ENCODE results near the gene TGFA. TPM values are rescaled to one million over a fixed set of nuclear protein-coding genes. Genes with fewer than 3 reads are reported as not detected.

TGFA gene
- total RNA-seq, 2 donors from 2014 or later, result 13.5 to 18.5 TPM

DNA sequence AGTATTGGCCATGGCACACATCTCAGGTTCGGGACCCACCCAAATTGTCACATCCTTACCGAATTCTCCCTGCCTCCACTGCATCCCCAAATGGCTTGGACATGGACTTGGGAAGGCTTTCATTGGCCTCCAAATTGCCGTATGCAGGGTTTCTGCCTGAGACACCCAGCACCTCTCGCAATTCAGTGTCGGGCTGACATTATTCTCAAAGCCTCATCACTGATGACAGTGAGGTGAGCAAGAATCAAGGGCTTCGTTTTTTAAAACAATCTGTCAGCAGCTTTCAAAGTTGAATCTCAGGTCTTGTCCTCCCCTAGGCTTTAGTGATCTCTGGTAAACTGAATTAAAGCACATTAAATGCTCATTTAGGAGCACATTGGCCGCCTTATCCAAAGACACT, 29.5 kb upstream of the TGFA start:
- no peaks in the 10 kb centered on the region for H3K36me3 ChIP-seq (replicated peaks in 1 of 2; ENCODE audit: insufficient read depth in 1 of 2, low read depth in 2 of 2)
- intact Hi-C loops (cut with DNase I), result no loop called here
- no peak overlapping the region for H3K27ac ChIP-seq
- no peaks in the 10 kb centered on the region for H3K9me3 ChIP-seq
- DNase-seq (no peak), ATAC-seq (no peak)
- 80 to 82% methylated on average over 7 of the region's 7 CpGs for WGBS, 2 donors
- no peak for TF ChIP-seq POLR2A (IDR thresholded peaks at IDR 0.05)
- TF ChIP-seq, protein P1, sequence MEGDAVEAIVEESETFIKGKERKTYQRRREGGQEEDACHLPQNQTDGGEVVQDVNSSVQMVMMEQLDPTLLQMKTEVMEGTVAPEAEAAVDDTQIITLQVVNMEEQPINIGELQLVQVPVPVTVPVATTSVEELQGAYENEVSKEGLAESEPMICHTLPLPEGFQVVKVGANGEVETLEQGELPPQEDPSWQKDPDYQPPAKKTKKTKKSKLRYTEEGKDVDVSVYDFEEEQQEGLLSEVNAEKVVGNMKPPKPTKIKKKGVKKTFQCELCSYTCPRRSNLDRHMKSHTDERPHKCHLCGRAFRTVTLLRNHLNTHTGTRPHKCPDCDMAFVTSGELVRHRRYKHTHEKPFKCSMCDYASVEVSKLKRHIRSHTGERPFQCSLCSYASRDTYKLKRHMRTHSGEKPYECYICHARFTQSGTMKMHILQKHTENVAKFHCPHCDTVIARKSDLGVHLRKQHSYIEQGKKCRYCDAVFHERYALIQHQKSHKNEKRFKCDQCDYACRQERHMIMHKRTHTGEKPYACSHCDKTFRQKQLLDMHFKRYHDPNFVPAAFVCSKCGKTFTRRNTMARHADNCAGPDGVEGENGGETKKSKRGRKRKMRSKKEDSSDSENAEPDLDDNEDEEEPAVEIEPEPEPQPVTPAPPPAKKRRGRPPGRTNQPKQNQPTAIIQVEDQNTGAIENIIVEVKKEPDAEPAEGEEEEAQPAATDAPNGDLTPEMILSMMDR (IDR thresholded peaks at IDR 0.05), result no peak
- no peaks in the 10 kb centered on the region for H3K27me3 ChIP-seq
- H3K4me3 ChIP-seq, result no peak overlapping the region
- H3K4me1 ChIP-seq, result no peaks in the 10 kb centered on the region

GRCh38 chr2:70580352-70580751, 26.7 kb upstream of the TGFA start:
- intact Hi-C loops (cut with DNase I), result no loop called here

DNA sequence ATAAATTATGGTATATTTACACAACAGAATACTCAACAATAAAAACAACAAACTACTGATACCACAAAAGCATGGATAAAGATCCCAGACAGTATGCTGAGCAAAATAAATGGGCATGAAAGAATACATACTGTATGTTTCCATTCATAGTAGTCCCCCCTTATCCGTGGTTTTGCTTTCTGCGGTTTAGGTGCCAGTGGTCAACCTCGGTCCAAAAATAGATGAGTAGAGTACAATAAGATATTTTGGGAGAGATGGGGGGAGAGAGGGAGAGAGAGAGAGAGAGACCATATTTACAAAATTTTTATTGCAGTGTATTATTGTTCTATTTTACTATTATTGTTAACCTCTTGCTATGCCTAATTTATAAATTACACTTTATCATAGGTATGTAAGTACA, 21.0 kb upstream of the TGFA start:
- 38 to 78% methylated on average over 3 of the region's 3 CpGs for WGBS, 2 donors
- H3K27ac ChIP-seq, result no peak overlapping the region

More at GRCh38 chr2:70580352-70580751, 26.7 kb upstream of the TGFA start:
- DNase-seq (no peak), ATAC-seq (no peak)
- Histone ChIP-seq H3K36me3 (replicated peaks in 1 of 2; ENCODE audit: insufficient read depth in 1 of 2, low read depth in 2 of 2) (no peaks in the 10 kb centered on the region), H3K27ac (no peak overlapping the region), H3K4me1 (no peaks in the 10 kb centered on the region), H3K27me3 (no peaks in the 10 kb centered on the region), H3K4me3 (no peak overlapping the region), H3K9me3 (no peaks in the 10 kb centered on the region)
- TF ChIP-seq, protein P1 (IDR thresholded peaks at IDR 0.05), result no peak
- TF ChIP-seq POLR2A (IDR thresholded peaks at IDR 0.05), result no peak

GRCh38 chr2:70574109-70574508, 20.5 kb upstream of the TGFA start:
- Histone ChIP-seq H3K27me3 (no peaks in the 10 kb centered on the region), H3K36me3 (replicated peaks in 1 of 2; ENCODE audit: insufficient read depth in 1 of 2, low read depth in 2 of 2) (no peaks in the 10 kb centered on the region), H3K27ac (no peak overlapping the region), H3K4me1 (no peaks in the 10 kb centered on the region), H3K9me3 (no peaks in the 10 kb centered on the region), H3K4me3 (no peak overlapping the region)
- ATAC-seq (no peak), DNase-seq (no peak)
- 80 to 83% methylated on average over 2 of the region's 2 CpGs for WGBS, 2 donors
- intact Hi-C loops (cut with DNase I), result no loop called here
- TF ChIP-seq, protein P1 (IDR thresholded peaks at IDR 0.05), result no peak
- TF ChIP-seq POLR2A (IDR thresholded peaks at IDR 0.05), result no peak

More for the DNA sequence above, 21.0 kb upstream of the TGFA start:
- H3K36me3 ChIP-seq (replicated peaks in 1 of 2; ENCODE audit: insufficient read depth in 1 of 2, low read depth in 2 of 2), result no peaks in the 10 kb centered on the region
- no peak for DNase-seq
- no peak overlapping the region for H3K4me3 ChIP-seq
- no peak for TF ChIP-seq POLR2A (IDR thresholded peaks at IDR 0.05)
- ATAC-seq, result no peak
- no peaks in the 10 kb centered on the region for H3K9me3 ChIP-seq
- no peaks in the 10 kb centered on the region for H3K27me3 ChIP-seq
- intact Hi-C loops (cut with DNase I), result no loop called here
- H3K4me1 ChIP-seq, result no peaks in the 10 kb centered on the region

DNA sequence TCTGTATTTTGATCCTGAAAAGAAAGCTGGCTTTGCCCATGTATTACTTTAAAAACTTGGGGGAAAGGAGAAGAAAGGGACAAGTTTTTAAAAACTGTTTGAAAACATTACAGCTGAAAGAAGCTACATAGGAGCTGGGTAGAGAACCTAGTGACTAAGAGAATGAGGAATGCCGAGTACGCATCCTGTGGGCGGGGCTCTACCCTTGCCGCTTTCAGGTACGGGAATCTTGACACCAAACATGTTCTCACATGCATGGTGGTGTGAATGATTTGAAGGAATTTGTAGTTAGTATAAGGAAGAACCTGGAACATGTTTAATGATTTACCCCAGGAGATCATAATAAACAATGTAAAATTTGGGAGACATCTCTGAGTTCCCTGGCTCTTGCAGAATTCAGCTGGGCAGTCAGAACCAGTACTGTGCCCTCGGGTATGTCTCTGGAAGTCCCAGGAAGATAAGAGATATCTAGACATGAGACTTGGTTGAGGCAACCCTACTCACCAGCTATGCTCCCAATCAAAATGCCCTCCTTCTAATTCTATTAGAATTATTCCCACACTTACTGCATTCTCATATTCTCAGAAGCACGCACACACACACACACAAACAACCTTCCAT, 16.5 kb upstream of the TGFA start:
- intact Hi-C loops (cut with DNase I), result no loop called here
- H3K4me3 ChIP-seq, result no peak overlapping the region
- H3K27ac ChIP-seq, result no peak overlapping the region
- H3K27me3 ChIP-seq, result no peaks in the 10 kb centered on the region
- no peaks in the 10 kb centered on the region for H3K36me3 ChIP-seq (replicated peaks in 1 of 2; ENCODE audit: insufficient read depth in 1 of 2, low read depth in 2 of 2)
- H3K4me1 ChIP-seq, result no peaks in the 10 kb centered on the region
- ATAC-seq (peak; percentile 71), DNase-seq (peak in 1 of 4 donors; percentile 16)
- 66 to 70% methylated on average over 7 of the region's 7 CpGs for WGBS, 2 donors
- no peak for TF ChIP-seq POLR2A (IDR thresholded peaks at IDR 0.05)
- TF ChIP-seq, protein P1 (IDR thresholded peaks at IDR 0.05), result no peak
- no peaks in the 10 kb centered on the region for H3K9me3 ChIP-seq

Measured in body of pancreas (tissue), 4 donors.